ENCODE results near the gene MAK. TPM values are rescaled to one million over a fixed set of nuclear protein-coding genes. Genes with fewer than 3 reads are reported as not detected.
A peak's percentile ranks its signal among the peaks of the same experiment; 100 is the strongest.

MAK gene
- total and polyA plus RNA-seq, 2 of the 13 experiments (the other 11 are each of a cell fraction or from before 2014, with no cell fraction given): 0.04 TPM; not detected in 1

DNA sequence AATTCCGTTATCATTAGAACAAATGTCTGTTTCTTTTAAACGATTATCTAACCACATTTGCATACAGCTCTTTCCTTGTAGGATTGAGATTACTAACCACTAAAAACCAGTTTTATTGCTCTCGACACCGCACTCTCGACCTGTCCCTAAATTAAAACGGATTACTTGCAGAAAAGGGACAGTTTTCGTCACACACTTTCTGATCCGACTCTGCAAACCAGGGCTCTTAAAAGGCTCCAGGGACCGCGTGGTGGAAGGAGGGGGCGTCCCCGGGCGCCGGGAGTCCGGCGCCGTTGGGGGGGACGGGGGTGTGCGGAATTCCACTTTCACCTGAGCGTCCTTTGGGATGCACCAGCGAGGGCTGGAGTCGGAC is 731 bp downstream of the MAK start (continued):
- TF ChIP-seq ZNF484 (CRISPR knock-in tag; IDR thresholded peaks at IDR 0.05; ENCODE audit: borderline replicate concordance, low read depth) (no peak), ADNP (CRISPR knock-in tag; IDR thresholded peaks at IDR 0.05) (no peak)

DNA sequence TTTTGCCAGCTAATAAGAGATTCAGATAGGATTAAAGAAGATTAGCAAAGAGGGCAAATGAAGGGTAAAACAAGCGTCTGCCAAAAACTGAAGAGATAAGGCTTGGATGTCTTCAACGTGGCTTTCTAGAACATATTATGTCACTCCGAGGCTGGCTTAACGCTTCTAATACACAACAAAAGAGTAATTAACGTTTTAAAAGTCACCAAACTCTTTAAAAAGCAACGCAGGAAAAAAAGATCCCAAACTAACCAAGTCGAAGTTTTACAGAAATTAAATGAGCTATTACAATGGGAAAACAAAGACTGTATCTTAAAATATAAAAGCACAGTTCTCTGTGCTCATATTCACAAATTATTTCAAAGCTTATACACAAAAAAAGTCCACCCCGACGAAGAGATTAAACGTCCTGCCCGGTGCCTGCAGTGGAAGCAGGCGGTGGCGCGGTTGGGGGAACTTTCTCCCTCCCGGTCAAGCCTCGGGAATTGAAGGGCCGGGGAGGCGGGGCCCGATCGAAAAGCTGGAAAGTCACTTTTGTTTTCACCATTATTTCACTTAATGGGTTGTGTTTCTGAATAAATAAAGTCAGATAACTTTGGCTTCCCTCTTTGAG is 1.2 kb downstream of the MAK start:
- in situ Hi-C loops (cut with HindIII; ENCODE audit: extremely low pct_ligation_motif_present, low pct_unique_long_range_greater_than_20kb) (no loop called here), intact Hi-C loops (cut with micrococcal nuclease; ENCODE audit: unreplicated experiment) (no loop called here)
- no TSS peak for BruUV-seq (replicated peaks)
- ChIA-PET POLR2A (no interaction called here), CTCF (ENCODE audit: low intra/inter-chr PET ratio, low total read pairs) (no interaction called here)
- H3K27ac ChIP-seq (ENCODE audit: extremely low read length, insufficient read depth, low read length): no peak overlapping the region
- no peaks in the 10 kb centered on the region for H3K36me3 ChIP-seq (replicated peaks in 1 of 2; ENCODE audit: control insufficient read depth in 1 of 2, insufficient read depth in 2 of 2, low read length in 2 of 2)
- ATAC-seq: peak; percentile 22; the same call in 1 of the 3 replicates
- peaks cover 0 to 32% of the 10 kb centered on the region in 2 experiments; a peak in 3 of 5 replicates for H3K27me3 ChIP-seq (ENCODE audit: control insufficient read depth in 1 of 2, insufficient read depth in 2 of 2, low read length in 2 of 2)
- DNase-seq (ENCODE audit: low spot score): no peak
- peak overlapping the region; percentile 95 for H3K4me2 ChIP-seq (ENCODE audit: low read depth, low read length)
- H2AFZ ChIP-seq (ENCODE audit: low read length): no peak overlapping the region
- H4K20me1 ChIP-seq (ENCODE audit: insufficient read depth, low read length): no peaks in the 10 kb centered on the region
- peak overlapping the region; percentile 67 to 80 (median 69) for H3K4me3 ChIP-seq (replicated peaks in 1 of 3; ENCODE audit: insufficient read depth in 1 of 3, low read depth in 2 of 3, low read length in 3 of 3)
- H3K4me1 ChIP-seq (ENCODE audit: insufficient read depth, low read length): peaks cover 28% of the 10 kb centered on the region
- no peak for FAIRE-seq
- 3% methylated on average over 20 of the region's 20 CpGs for WGBS (ENCODE audit: low lambda C conversion rate)
- no peaks in the 10 kb centered on the region for H3K9me3 ChIP-seq (ENCODE audit: low read length)
- TF ChIP-seq CBX2 (IDR thresholded peaks at IDR 0.05; ENCODE audit: low read depth, low read length) (peak; percentile 98), CBX2 (CRISPR knock-in tag; IDR thresholded peaks at IDR 0.05; ENCODE audit: low read depth) (peak; percentile 49; the same call in 1 of the 2 replicates), KLF12 (CRISPR knock-in tag; IDR thresholded peaks at IDR 0.05; ENCODE audit: borderline replicate concordance) (0 out of 2 replicates have a peak, but pooled peaks have one; percentile 15), ZNF317 (CRISPR knock-in tag; IDR thresholded peaks at IDR 0.05) (no peak), U2AF1 (optimal IDR thresholded peaks at IDR 0.05; ENCODE audit: low read depth, low read length) (no peak), EZH2 (conservative IDR thresholded peaks at IDR 0.05; ENCODE audit: low read depth, low read length) (peak; percentile 81; the same call in 1 of the 2 replicates), ZNF382 (CRISPR knock-in tag; IDR thresholded peaks at IDR 0.05; ENCODE audit: borderline replicate concordance) (no peak), JUNB (CRISPR knock-in tag; IDR thresholded peaks at IDR 0.05; ENCODE audit: borderline replicate concordance) (no peak), RNF2 (conservative IDR thresholded peaks at IDR 0.05; ENCODE audit: low read depth) (0 out of 2 replicates have a peak, but pooled peaks have one; percentile 62)
- TF ChIP-seq, protein P1, sequence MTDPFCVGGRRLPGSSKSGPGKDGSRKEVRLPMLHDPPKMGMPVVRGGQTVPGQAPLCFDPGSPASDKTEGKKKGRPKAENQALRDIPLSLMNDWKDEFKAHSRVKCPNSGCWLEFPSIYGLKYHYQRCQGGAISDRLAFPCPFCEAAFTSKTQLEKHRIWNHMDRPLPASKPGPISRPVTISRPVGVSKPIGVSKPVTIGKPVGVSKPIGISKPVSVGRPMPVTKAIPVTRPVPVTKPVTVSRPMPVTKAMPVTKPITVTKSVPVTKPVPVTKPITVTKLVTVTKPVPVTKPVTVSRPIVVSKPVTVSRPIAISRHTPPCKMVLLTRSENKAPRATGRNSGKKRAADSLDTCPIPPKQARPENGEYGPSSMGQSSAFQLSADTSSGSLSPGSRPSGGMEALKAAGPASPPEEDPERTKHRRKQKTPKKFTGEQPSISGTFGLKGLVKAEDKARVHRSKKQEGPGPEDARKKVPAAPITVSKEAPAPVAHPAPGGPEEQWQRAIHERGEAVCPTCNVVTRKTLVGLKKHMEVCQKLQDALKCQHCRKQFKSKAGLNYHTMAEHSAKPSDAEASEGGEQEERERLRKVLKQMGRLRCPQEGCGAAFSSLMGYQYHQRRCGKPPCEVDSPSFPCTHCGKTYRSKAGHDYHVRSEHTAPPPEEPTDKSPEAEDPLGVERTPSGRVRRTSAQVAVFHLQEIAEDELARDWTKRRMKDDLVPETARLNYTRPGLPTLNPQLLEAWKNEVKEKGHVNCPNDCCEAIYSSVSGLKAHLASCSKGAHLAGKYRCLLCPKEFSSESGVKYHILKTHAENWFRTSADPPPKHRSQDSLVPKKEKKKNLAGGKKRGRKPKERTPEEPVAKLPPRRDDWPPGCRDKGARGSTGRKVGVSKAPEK (CRISPR knock-in tag; IDR thresholded peaks at IDR 0.05; ENCODE audit: borderline replicate concordance): 0 out of 2 replicates have a peak, but pooled peaks have one; percentile 45
- TF ChIP-seq, protein P2, sequence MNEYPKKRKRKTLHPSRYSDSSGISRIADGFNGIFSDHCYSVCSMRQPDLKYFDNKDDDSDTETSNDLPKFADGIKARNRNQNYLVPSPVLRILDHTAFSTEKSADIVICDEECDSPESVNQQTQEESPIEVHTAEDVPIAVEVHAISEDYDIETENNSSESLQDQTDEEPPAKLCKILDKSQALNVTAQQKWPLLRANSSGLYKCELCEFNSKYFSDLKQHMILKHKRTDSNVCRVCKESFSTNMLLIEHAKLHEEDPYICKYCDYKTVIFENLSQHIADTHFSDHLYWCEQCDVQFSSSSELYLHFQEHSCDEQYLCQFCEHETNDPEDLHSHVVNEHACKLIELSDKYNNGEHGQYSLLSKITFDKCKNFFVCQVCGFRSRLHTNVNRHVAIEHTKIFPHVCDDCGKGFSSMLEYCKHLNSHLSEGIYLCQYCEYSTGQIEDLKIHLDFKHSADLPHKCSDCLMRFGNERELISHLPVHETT (CRISPR knock-in tag; conservative IDR thresholded peaks at IDR 0.05): no peak
- TF ChIP-seq, protein P3, sequence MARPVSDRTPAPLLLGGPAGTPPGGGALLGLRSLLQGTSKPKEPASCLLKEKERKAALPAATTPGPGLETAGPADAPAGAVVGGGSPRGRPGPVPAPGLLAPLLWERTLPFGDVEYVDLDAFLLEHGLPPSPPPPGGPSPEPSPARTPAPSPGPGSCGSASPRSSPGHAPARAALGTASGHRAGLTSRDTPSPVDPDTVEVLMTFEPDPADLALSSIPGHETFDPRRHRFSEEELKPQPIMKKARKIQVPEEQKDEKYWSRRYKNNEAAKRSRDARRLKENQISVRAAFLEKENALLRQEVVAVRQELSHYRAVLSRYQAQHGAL (CRISPR knock-in tag; IDR thresholded peaks at IDR 0.05; ENCODE audit: not compliant biosample characterization): no peak
- TF ChIP-seq, protein P4, sequence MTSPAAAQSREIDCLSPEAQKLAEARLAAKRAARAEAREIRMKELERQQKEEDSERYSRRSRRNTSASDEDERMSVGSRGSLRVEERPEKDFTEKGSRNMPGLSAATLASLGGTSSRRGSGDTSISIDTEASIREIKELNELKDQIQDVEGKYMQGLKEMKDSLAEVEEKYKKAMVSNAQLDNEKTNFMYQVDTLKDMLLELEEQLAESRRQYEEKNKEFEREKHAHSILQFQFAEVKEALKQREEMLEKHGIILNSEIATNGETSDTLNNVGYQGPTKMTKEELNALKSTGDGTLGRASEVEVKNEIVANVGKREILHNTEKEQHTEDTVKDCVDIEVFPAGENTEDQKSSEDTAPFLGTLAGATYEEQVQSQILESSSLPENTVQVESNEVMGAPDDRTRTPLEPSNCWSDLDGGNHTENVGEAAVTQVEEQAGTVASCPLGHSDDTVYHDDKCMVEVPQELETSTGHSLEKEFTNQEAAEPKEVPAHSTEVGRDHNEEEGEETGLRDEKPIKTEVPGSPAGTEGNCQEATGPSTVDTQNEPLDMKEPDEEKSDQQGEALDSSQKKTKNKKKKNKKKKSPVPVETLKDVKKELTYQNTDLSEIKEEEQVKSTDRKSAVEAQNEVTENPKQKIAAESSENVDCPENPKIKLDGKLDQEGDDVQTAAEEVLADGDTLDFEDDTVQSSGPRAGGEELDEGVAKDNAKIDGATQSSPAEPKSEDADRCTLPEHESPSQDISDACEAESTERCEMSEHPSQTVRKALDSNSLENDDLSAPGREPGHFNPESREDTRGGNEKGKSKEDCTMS (CRISPR knock-in tag; conservative IDR thresholded peaks at IDR 0.05): no peak
- H3K9ac ChIP-seq (ENCODE audit: insufficient read depth, low read depth, low read length): peak overlapping the region; percentile 74; the same call in 1 of the 2 replicates
- no peaks in the 10 kb centered on the region for H3K79me2 ChIP-seq (ENCODE audit: insufficient read depth, low read length)
